Prostate gland (tissue), 2 donors: ENCODE data around the gene IPO5.

ENCODE experiments used
- CTCF ChIP-seq, 4 experiments: fragments of 200-600 bp in 2 of 4; fragments of 450-650 bp in 2 of 4; sonication (generic) in 2 of 4; IDR thresholded peaks; 1 replicate in 3 of 4; 2 replicates in 1 of 4; pipeline ENCODE4 v1.5.1; 2016 to 2019; ENCODE audit warnings: antibody characterized with exemption in 4 of 4, mild to moderate bottlenecking in 2 of 4, moderate library complexity in 2 of 4
- POLR2AphosphoS5 ChIP-seq: sonication (generic); formaldehyde crosslinking; IDR thresholded peaks from one replicate; pipeline ENCODE4 v1.6.1; 2017; ENCODE audit warnings: antibody characterized with exemption

GRCh38 chr13:97971519-97971918, 18.0 kb downstream of the IPO5 start:
- no peak for TF ChIP-seq POLR2AphosphoS5
- no peak for TF ChIP-seq CTCF (IDR thresholded peaks at IDR 0.05)
